ENCODE measurements around the gene MRTO4.

GRCh38 chr1:19257178-19257914 lies 5.7 kb downstream of the MRTO4 start:
- no peak for TF ChIP-seq REPIN1 (tag by site-specific recombination; IDR thresholded peaks at IDR 0.05; ENCODE audit: low read depth)
- no peak for TF ChIP-seq CTCF (tag by site-specific recombination; IDR thresholded peaks at IDR 0.05)
- TF ChIP-seq ZNF311 (tag by site-specific recombination; IDR thresholded peaks at IDR 0.05; ENCODE audit: borderline replicate concordance) = no peak
- no peak for TF ChIP-seq KLF17 (tag by site-specific recombination; IDR thresholded peaks at IDR 0.05)
- no peak for TF ChIP-seq ZNF274 (IDR thresholded peaks at IDR 0.05; ENCODE audit: low read length)
- no peak for TF ChIP-seq ZNF274 (tag by site-specific recombination; IDR thresholded peaks at IDR 0.05; ENCODE audit: borderline replicate concordance)
- TF ChIP-seq ZBTB7A (tag by site-specific recombination; IDR thresholded peaks at IDR 0.05; ENCODE audit: low read depth) = no peak
- TF ChIP-seq ZNF585B (tag by site-specific recombination; IDR thresholded peaks at IDR 0.05) = no peak
- no peak for TF ChIP-seq ZNF701 (tag by site-specific recombination; IDR thresholded peaks at IDR 0.05)
- TF ChIP-seq ZNF24 (tag by site-specific recombination; IDR thresholded peaks at IDR 0.05) = no peak

Data from HEK293 (cell line).